HUES48 (cell line): ENCODE results near the gene PLPPR5.
A peak's percentile ranks its signal among the peaks of the same experiment; 100 is the strongest.
"Not testable (repeated sequence)": the region's sequence is repeated elsewhere in the genome, so short reads cannot be mapped to it uniquely, and the experiment has no call there.

Experiments used
- H3K27ac ChIP-seq: one replicate; pipeline ENCODE4 v1.7.0; 2013; ENCODE audit warnings: low read depth, low read length, inconsistent platforms
- H3K27me3 ChIP-seq: 2 replicates; pipeline ENCODE4 v1.6.1; 2013; ENCODE audit warnings: mild to moderate bottlenecking, low read length; ENCODE audit not compliant: control insufficient read depth, insufficient read depth
- H3K36me3 ChIP-seq: 2 replicates; pipeline ENCODE4 v1.6.1; 2013; ENCODE audit warnings: low read length; ENCODE audit not compliant: control insufficient read depth, insufficient read depth
- H3K4me1 ChIP-seq: 2 replicates; pipeline ENCODE4 v1.6.1; 2013; ENCODE audit warnings: mild to moderate bottlenecking, low read length; ENCODE audit not compliant: control insufficient read depth, insufficient read depth
- H3K4me3 ChIP-seq: 2 replicates; pipeline ENCODE4 v1.5.1; 2013; ENCODE audit warnings: mild to moderate bottlenecking, low read depth, low read length
- H3K9ac ChIP-seq: 2 replicates; pipeline ENCODE4 v1.6.1; 2013; ENCODE audit warnings: mild to moderate bottlenecking, low read depth, low read length, moderate library complexity
- H3K9me3 ChIP-seq: 2 replicates; pipeline ENCODE4 v1.6.1; 2013; ENCODE audit warnings: low read length; ENCODE audit not compliant: control insufficient read depth, insufficient read depth

PLPPR5 gene, protein sequence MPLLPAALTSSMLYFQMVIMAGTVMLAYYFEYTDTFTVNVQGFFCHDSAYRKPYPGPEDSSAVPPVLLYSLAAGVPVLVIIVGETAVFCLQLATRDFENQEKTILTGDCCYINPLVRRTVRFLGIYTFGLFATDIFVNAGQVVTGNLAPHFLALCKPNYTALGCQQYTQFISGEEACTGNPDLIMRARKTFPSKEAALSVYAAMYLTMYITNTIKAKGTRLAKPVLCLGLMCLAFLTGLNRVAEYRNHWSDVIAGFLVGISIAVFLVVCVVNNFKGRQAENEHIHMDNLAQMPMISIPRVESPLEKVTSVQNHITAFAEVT

DNA sequence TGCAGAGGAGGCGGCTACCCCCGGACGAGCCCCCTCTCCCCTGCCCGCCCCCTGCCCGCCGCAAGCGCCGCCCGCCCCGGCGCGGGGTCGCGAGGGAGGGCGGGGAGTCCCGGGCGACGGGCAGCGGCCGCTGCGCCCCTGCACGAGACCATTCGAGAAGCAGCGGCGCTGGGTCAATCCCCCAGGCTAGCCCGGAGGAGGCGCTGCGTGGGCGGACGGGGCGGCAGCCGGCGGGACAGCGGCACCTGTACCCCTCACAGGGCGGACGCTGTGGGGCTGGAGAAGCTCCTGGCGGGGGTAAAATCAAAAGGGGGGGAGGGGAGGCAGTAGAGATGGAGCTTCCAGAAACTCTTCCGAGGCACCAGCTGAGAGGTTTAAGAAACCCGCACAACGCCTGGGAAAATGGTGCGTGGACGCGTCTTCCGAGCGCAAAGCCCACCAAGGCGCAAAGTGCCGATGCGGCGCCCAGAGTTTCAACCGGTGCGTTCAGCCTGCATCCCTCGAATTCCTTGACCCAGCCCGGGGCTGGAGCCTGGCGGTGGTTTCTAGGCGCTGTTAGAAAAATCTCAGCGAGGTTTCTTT lies at the start of gene PLPPR5:
PLPPR5 (minus strand) TSS at position 1 of the 582 bp plus-strand sequence. CDS start 190 bp downstream, outside the sequence.
- peaks cover 7% of the 10 kb centered on the region; the same call in 1 of the 2 replicates for H3K4me1 ChIP-seq
- no peaks in the 10 kb centered on the region for H3K36me3 ChIP-seq
- H3K9me3 ChIP-seq: no peaks in the 10 kb centered on the region
- peaks cover 36% of the 10 kb centered on the region for H3K27me3 ChIP-seq
- H3K4me3 ChIP-seq: peak within 1 kb of the TSS; percentile 77
- no peak within 1 kb of the TSS for H3K27ac ChIP-seq
- peak within 1 kb of the TSS; percentile 27 for H3K9ac ChIP-seq

DNA sequence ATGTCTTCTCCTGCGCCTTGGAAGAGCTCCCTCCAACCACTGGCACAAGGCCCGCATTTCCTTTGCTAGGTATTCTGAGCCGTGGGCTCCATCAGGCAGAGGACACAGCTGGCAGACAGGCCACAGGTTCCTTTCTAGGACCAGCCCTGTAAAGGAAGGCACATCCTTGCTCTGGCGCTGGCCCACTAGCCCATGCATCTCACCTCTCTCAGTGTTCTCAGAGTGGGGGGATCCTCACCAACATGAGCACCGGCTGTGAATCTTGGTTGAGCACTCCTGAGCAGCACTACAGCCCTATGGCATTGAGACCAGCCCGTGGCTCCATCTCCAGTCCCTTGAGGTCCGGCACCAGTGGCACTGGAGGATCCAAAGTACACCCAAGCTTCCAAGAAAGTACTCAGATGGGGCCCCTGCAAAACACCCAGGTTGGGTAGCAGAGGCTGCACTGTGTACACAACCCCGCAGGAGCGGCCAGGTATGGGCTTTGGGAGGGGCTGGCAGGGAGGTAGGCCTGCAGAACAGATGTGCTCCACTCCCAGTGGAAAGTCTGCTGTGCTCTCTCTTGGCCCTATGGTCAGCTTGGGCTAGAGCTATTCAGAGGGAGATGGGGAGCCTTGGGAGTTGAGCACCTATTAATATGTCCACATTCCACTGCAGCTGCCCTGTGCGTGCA lies 47.1 kb upstream of the PLPPR5 start:
- H3K9me3 ChIP-seq: no peaks in the 10 kb centered on the region
- no peaks in the 10 kb centered on the region for H3K4me1 ChIP-seq
- no peak overlapping the region for H3K9ac ChIP-seq
- H3K36me3 ChIP-seq: no peaks in the 10 kb centered on the region
- H3K27ac ChIP-seq: no peak overlapping the region
- no peak overlapping the region for H3K4me3 ChIP-seq
- no peaks in the 10 kb centered on the region for H3K27me3 ChIP-seq

DNA sequence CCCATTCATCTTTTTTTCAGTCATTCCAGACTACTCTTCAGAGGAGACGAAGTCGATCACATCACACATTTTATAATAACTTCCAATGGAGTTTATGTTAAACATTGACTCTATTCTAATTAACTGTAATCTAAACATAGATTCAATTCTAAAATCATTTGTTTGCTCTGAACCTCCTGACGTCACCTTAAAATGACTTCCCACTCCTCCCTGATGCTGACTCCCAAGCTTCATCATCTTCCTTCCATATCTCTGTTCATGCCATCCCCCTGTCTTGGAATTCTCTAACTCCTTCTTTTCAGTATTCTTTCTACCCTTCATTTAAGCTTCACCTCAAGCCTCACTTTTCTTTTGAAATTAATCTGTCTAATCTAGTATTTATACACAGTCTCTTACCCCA lies 45.1 kb upstream of the PLPPR5 start:
- Histone ChIP-seq H3K27ac (no peak overlapping the region), H3K4me1 (no peaks in the 10 kb centered on the region), H3K9ac (no peak overlapping the region), H3K4me3 (no peak overlapping the region), H3K9me3 (no peaks in the 10 kb centered on the region), H3K27me3 (no peaks in the 10 kb centered on the region), H3K36me3 (no peaks in the 10 kb centered on the region)

DNA sequence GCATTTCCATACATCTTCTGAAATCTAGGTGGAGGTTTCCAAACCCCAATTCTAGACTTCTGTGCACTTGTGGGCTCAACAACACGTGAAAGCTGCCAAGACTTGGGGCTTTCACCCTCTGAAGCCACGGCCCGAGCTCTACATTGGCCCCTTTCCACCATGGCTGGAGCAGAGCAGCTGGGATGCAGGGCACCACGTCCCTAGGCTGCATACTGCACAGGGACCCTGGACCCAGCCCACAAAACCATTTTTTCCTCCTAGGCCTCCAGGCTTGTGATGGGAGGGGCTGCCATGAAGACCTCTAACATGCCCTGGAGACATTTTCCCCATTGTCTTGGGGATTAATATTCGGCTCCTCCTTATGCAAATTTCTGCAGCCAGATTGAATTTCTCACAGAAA lies 32.1 kb upstream of the PLPPR5 start:
- H3K9ac ChIP-seq, H3K4me3 ChIP-seq, H3K27ac ChIP-seq, H3K27me3 ChIP-seq, H3K36me3 ChIP-seq, H3K4me1 ChIP-seq: not testable (repeated sequence)
- H3K9me3 ChIP-seq: peaks cover 44% of the 10 kb centered on the region

DNA sequence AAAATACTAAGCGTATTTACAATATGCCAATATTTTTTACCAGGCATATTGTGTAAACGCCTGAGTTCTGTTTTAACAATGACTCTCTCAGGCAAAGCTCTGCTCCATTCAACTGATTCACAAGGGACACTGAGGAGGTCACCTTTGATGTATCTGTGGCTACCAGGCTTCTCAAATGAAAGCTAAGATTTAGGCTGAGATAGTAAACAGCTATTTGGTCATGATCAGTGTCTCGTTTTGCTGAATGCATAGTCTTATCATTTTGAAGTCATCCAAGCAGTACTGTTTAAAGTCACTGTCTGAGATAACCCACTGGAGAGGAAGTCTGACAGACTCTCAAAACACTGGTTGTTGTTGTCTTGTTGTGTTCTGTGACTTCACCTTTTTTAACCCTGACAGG lies 13.7 kb upstream of the PLPPR5 start:
- Histone ChIP-seq H3K9me3 (no peaks in the 10 kb centered on the region), H3K27me3 (no peaks in the 10 kb centered on the region), H3K4me3 (no peak overlapping the region), H3K36me3 (no peaks in the 10 kb centered on the region), H3K9ac (no peak overlapping the region), H3K27ac (peak overlapping the region; percentile 28), H3K4me1 (no peaks in the 10 kb centered on the region)

DNA sequence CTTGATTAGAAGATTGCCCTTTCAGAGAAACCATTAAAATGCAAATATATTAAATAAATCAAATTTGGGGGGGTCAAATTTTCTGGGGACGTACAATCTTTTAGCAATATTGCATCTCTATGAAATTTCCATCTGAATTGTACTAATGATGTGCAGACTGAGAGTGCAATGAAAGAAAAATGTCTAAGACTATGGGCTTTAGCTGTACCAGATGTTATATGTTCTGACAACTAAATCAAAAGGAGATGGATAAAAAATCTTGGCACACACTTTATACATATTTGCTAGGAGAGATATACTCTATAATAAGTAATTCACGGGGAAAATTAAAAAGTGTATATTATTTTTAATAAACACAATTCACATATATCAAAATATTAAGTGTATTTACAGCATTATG lies 13.0 kb upstream of the PLPPR5 start:
- Histone ChIP-seq H3K9me3 (no peaks in the 10 kb centered on the region), H3K4me1 (no peaks in the 10 kb centered on the region), H3K36me3 (no peaks in the 10 kb centered on the region), H3K4me3 (no peak overlapping the region), H3K27me3 (no peaks in the 10 kb centered on the region), H3K27ac (no peak overlapping the region), H3K9ac (no peak overlapping the region)

DNA sequence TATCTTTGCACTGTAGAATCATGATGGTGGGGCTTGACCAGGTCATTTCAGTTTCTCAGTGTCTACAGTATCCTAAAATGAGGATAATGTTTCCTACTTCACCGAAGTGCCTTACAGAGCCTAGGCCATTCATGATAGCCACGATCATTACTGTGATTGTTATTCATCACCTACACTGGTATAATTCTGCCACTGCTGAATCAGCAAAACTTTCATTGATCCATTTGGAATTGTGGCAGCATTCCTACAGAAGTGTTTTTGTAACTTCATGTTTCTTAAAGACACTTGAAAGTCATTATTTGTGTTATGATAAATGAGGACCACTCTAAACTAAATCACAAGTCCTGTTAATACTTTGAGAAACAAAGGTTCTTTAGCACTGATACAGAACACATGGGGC lies 6.0 kb upstream of the PLPPR5 start:
- Histone ChIP-seq H3K27ac (no peak overlapping the region), H3K36me3 (no peaks in the 10 kb centered on the region), H3K4me1 (peaks cover 5% of the 10 kb centered on the region; the same call in 1 of the 2 replicates), H3K9ac (no peak overlapping the region), H3K27me3 (peaks cover 12% of the 10 kb centered on the region), H3K9me3 (no peaks in the 10 kb centered on the region), H3K4me3 (no peak overlapping the region)

DNA sequence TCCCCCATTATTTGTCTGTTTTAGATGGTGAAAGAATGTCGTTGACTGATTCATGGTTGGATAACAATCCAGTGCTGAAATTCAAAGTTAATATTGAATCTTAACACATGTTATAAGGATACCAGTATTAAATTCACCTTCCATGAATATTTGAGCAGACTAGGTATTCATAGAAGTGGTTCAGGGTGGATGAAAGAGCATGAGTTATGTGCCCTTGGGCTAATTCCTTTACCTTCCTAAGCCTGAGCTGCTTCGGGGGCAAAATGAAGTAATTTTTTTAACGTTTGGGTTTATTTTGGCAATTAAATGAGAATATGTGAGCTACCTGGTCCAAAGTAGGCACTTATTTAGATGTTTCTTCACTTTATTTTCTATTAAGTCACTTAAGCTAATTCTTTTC lies 2.7 kb upstream of the PLPPR5 start:
- peaks cover 36% of the 10 kb centered on the region for H3K27me3 ChIP-seq

DNA sequence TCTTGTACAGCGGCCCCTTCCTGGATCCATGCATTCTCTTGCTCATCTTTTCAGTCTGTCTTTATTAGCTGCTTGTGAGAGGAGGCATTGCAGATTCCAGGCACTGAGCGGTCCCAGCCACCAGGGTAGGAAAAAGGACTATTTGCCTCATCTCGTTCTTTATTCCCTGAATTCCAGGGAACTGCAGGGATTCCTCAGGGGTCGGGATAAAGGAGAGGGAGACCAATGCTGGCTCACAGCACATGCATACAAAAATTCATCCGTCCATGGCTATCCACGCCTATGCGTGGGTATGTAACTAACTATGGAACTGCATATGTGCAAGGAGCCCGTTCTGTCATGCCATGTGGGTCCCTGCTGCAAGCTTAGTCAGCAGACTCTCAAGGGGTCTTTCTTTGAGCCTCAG lies 879 bp upstream of the PLPPR5 start:
- Histone ChIP-seq H3K9ac (no peak overlapping the region), H3K9me3 (no peaks in the 10 kb centered on the region), H3K36me3 (no peaks in the 10 kb centered on the region), H3K27ac (no peak overlapping the region), H3K4me1 (peaks cover 7% of the 10 kb centered on the region; the same call in 1 of the 2 replicates), H3K4me3 (peak overlapping the region; percentile 77), H3K27me3 (peaks cover 36% of the 10 kb centered on the region)

More for the DNA sequence above, 2.7 kb upstream of the PLPPR5 start:
- no peaks in the 10 kb centered on the region for H3K9me3 ChIP-seq
- H3K36me3 ChIP-seq: no peaks in the 10 kb centered on the region
- H3K4me3 ChIP-seq: no peak overlapping the region
- H3K4me1 ChIP-seq: peaks cover 7% of the 10 kb centered on the region; the same call in 1 of the 2 replicates
- no peak overlapping the region for H3K9ac ChIP-seq
- no peak overlapping the region for H3K27ac ChIP-seq

DNA sequence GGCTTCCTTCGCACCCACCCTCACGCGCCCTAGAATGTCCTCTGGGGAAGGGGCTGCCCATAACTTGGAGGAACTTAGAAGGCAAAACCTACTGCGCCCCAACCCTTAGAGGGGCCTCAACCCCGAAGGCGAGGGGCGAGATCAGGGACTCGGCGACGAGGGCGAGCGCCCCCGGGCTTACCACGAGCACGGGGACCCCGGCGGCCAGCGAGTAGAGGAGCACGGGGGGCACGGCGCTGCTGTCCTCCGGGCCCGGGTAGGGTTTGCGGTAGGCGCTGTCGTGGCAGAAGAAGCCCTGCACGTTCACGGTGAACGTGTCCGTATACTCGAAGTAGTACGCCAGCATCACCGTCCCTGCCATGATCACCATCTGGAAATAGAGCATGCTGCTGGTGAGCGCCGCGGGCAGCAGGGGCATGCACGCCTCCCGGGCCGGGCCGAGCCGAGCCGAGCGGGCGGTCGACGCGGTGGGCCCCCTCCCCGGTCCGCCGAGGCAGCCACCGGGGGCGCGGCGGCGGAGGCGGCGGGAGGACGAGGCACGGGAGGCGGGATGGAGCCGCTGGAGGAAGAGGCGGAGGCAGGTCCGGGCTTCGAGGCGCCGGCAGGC lies 304 bp downstream of the PLPPR5 start:
- Histone ChIP-seq H3K9me3 (no peaks in the 10 kb centered on the region), H3K27me3 (peaks cover 36% of the 10 kb centered on the region), H3K4me3 (peak overlapping the region; percentile 77), H3K36me3 (no peaks in the 10 kb centered on the region), H3K9ac (no peak overlapping the region; the same call in 1 of the 2 replicates), H3K27ac (no peak overlapping the region), H3K4me1 (peaks cover 7% of the 10 kb centered on the region; the same call in 1 of the 2 replicates)
